ENCODE measurements around the gene RAD50. TPM values are rescaled to one million over a fixed set of nuclear protein-coding genes. Genes with fewer than 3 reads are reported as not detected.

The RAD50 gene
- total RNA-seq, 4 donors from 2014 or later = 13.6 to 25.2 (median 20.4) TPM

GRCh38 chr5:132647473-132647872, 90.7 kb downstream of the RAD50 start:
- Histone ChIP-seq H3K27ac (no peak overlapping the region), H3K4me1 (no peaks in the 10 kb centered on the region), H3K27me3 (peaks cover 0 to 1% (median 0%) of the 10 kb centered on the region in 4 donors), H3K4me3 (no peak overlapping the region), H3K9me3 (peaks cover 0 to 9% (median 0%) of the 10 kb centered on the region in 3 donors), H3K36me3 (peaks cover under 1 to 25% (median 4%) of the 10 kb centered on the region in 3 donors)
- TF ChIP-seq POLR2A (IDR thresholded peaks at IDR 0.05) = no peak
- no peak for TF ChIP-seq CTCF (IDR thresholded peaks at IDR 0.05)
- 75 to 100% methylated on average over 1 to 2 of the region's 2 CpGs for WGBS, 2 donors
- DNase-seq = no peak
- intact Hi-C loops (cut with DNase I) = no loop called here

GRCh38 chr5:132648355-132648754, 91.6 kb downstream of the RAD50 start:
- Histone ChIP-seq H3K4me1 (no peaks in the 10 kb centered on the region), H3K9me3 (peaks cover 0 to 9% (median 0%) of the 10 kb centered on the region in 3 donors), H3K36me3 (peaks cover 0 to 16% (median 0%) of the 10 kb centered on the region in 3 donors), H3K4me3 (no peak overlapping the region), H3K27ac (no peak overlapping the region), H3K27me3 (peaks cover 0 to 10% (median 0%) of the 10 kb centered on the region in 4 donors)
- intact Hi-C loops (cut with DNase I) = no loop called here
- no peak for DNase-seq
- TF ChIP-seq POLR2A (IDR thresholded peaks at IDR 0.05) (no peak), CTCF (IDR thresholded peaks at IDR 0.05) (no peak)
- WGBS, 2 donors = 94 to 100% methylated on average over 1 of the region's 1 CpG

GRCh38 chr5:132651838-132652469, 95.2 kb downstream of the RAD50 start:
- H3K27ac ChIP-seq = no peak overlapping the region
- 66 to 75% methylated on average over 4 of the region's 4 CpGs for WGBS, 2 donors

GRCh38 chr5:132653716-132654115, 96.9 kb downstream of the RAD50 start:
- H3K36me3 ChIP-seq = no peaks in the 10 kb centered on the region
- H3K27me3 ChIP-seq = peaks cover 0 to 54% (median 7%) of the 10 kb centered on the region in 4 donors
- no peak for DNase-seq
- H3K4me1 ChIP-seq = peaks cover 8 to 15% (median 10%) of the 10 kb centered on the region in 3 donors
- TF ChIP-seq CTCF (IDR thresholded peaks at IDR 0.05) (no peak), POLR2A (IDR thresholded peaks at IDR 0.05) (no peak)
- H3K4me3 ChIP-seq = no peak overlapping the region
- no peaks in the 10 kb centered on the region for H3K9me3 ChIP-seq
- 25 to 35% methylated on average over 6 to 7 of the region's 7 CpGs for WGBS, 2 donors
- intact Hi-C loops (cut with DNase I) = no loop called here
- no peak overlapping the region for H3K27ac ChIP-seq

More at GRCh38 chr5:132651838-132652469, 95.2 kb downstream of the RAD50 start:
- Histone ChIP-seq H3K9me3 (peaks cover 0 to 9% (median 0%) of the 10 kb centered on the region in 3 donors), H3K4me3 (no peak overlapping the region), H3K36me3 (no peaks in the 10 kb centered on the region), H3K27me3 (peaks cover 0 to 46% (median 7%) of the 10 kb centered on the region in 4 donors), H3K4me1 (peaks cover 8 to 15% (median 10%) of the 10 kb centered on the region in 3 donors)
- TF ChIP-seq POLR2A (IDR thresholded peaks at IDR 0.05) (no peak), CTCF (IDR thresholded peaks at IDR 0.05) (no peak)
- no peak for DNase-seq
- intact Hi-C loops (cut with DNase I) = no loop called here
